ENCODE measurements around the gene LTC4S.

DNA sequence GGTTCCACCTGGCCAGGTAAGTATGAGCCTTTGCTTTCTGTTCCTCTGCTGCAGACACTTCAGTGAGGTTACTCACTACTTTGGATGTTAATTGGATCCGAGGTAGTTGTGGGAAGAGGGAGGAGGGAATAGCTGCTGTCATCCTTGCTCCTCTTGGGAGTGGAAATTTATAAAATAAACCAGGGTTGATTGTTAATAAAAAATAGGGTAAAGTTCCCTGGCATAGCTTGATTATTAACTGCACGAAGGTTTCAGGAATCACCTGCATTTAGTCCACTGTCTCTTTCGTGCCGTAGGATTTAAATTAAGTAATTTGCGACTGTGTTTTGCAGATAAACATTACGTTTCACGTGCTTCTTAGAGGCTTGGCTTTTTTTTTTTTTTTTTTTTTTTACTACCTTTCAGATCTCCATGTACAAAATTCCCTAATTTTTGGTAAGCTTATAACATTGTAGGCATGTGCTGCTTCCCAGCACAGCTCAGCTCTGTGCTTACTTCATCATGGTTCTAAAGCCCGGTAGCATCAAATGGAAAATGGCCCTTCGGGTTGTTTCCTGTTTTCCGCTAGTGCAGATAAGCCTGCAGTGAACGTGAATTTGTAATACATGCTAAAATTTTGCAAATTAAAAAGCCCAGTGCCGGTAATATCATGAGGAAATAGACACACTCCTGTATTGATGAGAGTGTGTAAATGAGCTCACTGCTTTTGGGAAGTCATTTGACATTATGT lies 26.9 kb upstream of the LTC4S start:
- TF ChIP-seq POLR2A (IDR thresholded peaks at IDR 0.05; ENCODE audit: extremely low read depth, insufficient read length) = no peak
- TF ChIP-seq, protein P1, sequence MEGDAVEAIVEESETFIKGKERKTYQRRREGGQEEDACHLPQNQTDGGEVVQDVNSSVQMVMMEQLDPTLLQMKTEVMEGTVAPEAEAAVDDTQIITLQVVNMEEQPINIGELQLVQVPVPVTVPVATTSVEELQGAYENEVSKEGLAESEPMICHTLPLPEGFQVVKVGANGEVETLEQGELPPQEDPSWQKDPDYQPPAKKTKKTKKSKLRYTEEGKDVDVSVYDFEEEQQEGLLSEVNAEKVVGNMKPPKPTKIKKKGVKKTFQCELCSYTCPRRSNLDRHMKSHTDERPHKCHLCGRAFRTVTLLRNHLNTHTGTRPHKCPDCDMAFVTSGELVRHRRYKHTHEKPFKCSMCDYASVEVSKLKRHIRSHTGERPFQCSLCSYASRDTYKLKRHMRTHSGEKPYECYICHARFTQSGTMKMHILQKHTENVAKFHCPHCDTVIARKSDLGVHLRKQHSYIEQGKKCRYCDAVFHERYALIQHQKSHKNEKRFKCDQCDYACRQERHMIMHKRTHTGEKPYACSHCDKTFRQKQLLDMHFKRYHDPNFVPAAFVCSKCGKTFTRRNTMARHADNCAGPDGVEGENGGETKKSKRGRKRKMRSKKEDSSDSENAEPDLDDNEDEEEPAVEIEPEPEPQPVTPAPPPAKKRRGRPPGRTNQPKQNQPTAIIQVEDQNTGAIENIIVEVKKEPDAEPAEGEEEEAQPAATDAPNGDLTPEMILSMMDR (IDR thresholded peaks at IDR 0.05; ENCODE audit: low read depth, low read length) = no peak
